ENCODE data around the gene NRGN.

Gene NRGN

DNA sequence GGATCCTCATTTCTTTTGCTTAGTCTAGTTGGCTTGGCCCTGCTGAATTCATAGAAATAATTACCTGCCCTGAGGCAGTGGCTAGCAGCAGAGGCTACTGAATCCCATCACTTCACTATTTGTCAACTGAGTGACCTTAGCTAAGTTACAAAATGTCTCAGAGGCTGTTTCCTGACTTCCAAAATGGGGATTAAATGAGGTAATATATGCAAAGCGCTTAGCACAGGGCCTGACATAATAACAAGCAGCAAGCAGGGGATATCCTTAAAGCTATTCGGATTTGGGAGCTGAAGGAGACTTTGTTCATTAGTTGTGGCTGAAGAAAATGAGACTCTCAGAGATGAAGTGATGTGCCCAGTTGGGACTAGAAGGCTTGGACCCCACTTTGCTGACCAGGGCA, 2.8 kb downstream of the NRGN start:
- DNase-seq, result no peak

DNA sequence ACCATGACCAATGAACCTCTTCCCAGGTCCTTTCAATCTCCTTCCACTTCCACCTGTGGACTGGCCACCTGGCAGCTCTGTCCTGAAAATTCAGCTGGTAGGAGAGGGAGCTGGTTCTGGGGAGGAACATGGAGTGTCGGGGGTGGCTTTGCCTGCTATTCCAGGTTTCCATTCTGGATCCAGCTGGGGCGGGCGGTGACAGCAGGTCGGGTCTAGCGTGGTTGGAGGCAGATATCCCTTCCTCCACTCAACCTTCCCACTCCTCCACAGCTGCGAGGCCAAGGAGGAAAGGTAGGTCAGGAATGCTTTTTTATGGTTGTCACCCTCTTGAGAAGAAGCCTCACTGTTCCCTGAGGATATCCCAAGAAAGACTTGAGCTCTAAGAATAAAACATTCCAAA, 3.3 kb downstream of the NRGN start:
- no peak for DNase-seq

DNA sequence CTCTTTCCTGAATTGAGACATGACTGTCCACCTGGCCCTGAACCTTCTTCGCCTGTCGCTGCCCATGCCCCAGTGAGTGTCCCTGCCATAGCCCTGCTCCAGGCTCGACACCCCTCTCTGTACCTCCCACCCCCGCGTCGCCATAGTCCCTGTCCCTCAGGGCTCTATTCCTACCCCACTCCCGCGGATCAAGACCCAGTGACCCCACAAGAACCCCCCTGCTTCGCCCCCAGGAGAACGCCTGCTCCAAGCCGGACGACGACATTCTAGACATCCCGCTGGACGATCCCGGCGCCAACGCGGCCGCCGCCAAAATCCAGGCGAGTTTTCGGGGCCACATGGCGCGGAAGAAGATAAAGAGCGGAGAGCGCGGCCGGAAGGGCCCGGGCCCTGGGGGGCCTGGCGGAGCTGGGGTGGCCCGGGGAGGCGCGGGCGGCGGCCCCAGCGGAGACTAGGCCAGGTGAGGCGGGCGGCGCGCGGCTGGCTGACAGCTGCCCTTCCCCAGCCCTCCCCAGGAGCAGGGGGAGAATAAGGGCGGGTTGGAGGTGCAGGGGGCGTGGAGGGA, 5.6 kb downstream of the NRGN start:
- no peak for DNase-seq

DNA sequence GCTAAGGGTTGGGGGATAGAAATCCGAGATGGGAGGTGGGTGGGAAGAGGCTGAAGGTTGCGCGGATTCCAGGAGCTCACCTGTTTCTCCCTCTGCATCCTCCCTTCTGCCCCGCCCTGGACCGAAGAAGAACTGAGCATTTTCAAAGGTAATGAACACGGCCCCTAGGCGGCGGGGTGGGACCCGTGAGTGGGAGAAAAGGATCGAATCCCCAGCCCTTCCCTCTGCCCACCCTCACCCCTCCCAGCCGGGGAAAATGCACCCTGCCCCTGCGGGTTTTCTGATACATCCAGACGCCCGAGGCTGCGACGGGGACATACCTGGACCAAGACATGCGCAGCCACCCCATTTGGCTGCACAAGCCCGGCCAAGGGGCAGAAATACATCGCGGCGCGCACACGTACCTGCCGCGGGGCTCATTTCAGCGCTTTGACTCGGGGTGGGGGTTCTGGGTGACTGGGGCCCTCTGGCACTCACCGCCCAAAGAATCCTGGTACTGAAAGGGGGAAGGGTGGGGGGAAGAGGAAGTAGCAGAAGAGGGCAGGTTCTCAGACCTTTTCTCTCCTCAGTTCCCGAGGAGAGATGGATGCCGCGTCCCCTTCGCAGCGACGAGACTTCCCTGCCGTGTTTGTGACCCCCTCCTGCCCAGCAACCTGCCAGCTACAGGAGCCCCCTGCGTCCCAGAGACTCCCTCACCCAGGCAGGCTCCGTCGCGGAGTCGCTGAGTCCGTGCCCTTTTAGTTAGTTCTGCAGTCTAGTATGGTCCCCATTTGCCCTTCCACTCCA, 6.3 kb downstream of the NRGN start:
- DNase-seq, result no peak

DNA sequence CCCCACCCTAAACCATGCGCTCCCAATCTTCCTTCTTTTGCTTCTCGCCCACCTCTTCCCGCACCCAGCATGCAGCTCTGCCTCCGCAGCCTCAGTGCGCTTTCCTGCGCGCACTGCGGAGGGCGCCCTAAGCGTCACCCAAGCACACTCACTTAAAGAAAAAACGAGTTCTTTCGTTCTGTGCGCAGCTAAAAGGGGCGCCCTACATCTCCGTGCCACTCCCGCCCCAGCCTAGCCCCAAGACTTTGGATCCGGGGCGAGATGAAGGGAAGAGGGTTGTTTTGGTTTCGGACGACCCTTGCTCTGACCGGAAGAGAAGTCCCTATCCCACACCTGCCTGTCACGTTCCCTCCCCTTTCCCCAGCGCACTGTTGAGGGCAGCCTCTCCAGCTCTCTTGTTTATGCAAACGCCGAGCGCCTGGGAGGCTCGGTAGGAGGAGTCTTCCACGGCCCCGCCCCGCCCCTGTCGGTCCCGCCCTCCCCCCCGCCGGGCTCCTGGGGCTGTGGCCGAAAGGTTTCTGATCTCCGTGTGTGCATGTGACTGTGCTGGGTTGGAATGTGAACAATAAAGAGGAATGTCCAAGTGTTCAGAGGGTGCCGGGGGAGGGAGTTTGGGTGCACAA, 7.0 kb downstream of the NRGN start:
- DNase-seq, result peak; percentile 63

DNA sequence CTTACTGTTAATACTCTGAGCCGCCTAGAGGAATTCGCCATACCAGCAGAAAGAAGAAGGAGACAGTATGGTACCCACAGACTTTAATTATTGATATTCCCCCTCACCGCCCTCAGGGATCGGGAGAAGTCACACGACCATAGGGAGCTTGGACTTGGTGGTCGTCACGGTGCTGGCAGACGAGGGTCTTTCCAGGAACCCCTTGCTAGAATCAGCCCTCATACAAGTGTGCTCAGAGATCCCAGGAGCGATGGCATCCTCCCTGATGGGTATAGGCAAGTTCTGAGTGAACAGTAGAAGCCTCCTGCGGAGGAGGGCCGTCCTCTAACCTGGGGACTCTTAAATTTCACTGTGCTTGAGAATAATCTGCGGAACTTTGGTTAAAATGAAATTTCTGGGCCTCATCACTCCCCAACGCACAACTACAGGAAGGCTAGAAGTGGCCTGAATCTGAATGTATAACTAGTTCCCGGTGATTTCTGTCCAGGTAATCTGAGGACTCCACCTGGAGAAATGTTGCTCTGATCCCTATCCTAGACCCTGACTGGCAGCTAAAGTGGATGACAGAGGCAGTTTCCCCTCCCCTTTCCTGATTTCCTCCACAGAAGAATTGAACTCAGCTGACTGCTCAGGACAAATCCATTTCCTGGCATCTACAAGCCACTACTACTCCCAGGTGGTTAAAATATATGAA, 7.8 kb downstream of the NRGN start:
- DNase-seq, result no peak

DNA sequence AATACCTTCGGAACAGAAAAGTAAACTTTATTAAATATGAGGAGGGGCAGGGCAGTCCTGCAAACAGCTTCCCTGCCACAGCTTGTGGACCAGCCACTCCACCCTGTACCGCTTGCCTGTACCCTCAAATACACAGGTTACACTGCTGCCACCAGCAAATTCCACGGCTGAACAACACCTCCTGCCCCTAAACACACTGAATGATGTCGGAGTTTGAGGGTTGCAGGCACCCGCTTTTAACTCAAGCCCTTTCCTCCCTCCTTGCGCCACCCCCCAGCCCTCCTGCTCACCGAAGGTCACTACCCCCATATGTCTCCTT, 8.3 kb downstream of the NRGN start:
- DNase-seq, result no peak

DNA sequence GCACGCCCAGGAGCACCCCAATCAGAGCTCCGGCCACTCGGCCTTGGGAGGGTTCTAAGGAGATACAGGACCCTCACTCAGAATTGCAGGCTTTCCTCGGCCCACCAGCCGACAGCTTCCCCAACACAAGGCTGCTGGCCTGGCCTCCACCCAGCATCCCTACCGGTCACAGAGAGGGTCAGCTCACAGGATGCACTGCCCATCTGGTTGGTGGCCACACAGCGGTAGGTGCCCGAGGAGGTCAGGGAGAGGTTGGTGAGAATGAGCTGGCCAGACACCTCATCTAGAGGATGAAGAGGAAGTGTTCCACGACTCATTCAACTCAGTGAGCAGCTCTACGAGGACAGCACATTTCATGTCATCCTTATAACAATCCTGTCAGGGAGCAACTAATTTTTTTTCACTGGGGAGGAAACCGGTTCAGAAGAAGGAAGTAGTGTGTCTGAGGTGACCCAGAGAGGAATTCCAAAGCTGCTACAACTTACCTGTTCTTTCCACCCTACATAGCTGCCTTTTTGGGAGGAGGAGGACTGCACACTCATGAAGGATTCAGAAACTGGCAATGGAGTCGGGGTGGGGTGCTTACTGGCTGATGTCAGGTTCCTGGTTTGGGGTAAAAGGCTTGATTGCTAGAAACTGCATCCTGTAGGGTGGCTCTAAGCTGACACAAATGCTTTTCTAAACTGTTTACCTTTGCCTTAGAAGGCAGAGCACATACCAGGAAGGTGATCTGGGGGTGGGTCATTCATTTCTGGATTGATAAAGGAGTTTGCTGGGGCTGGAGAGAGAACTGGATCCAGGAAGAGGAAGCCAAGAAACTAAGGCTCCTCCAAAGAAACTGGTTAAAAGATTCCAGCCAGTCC, 9.0 kb downstream of the NRGN start:
- no peak for DNase-seq

DNA sequence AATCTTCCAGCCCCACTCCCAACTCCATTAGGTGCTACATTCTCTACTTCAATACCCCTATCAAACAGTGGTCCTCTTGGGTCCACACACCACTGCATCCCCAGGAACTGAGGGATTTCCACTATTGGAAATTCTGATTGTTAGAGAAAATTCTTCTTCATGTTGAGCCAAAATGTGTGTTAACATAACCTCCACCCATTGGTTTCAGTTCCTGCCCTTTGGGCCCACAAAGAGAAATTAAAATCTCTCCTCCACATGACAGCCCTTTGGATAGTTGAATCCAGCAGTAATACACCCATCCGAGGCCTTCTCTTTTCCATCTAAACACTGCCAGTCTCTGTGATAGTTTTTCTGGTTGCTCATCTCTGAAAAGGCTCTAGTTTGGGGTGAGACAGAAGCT, 10.2 kb downstream of the NRGN start:
- no peak for DNase-seq

DNA sequence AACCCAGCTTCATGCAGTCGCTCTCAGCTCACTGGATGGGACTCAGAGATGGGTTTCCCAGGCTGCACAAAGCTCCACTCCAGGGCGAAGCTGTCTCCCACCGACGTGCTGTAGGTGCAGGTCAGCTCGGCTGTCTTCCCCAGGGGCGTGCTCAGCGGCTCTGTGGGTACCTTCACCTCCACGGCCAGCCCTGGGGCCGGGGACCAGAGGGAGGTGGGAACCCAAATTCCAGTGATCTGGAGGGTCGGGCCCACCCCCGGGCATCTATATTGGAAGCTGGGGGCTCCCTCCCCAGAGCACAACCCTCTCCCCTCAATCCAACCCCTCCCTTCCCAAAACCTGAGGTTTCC, 11.6 kb downstream of the NRGN start:
- no peak for DNase-seq

DNA sequence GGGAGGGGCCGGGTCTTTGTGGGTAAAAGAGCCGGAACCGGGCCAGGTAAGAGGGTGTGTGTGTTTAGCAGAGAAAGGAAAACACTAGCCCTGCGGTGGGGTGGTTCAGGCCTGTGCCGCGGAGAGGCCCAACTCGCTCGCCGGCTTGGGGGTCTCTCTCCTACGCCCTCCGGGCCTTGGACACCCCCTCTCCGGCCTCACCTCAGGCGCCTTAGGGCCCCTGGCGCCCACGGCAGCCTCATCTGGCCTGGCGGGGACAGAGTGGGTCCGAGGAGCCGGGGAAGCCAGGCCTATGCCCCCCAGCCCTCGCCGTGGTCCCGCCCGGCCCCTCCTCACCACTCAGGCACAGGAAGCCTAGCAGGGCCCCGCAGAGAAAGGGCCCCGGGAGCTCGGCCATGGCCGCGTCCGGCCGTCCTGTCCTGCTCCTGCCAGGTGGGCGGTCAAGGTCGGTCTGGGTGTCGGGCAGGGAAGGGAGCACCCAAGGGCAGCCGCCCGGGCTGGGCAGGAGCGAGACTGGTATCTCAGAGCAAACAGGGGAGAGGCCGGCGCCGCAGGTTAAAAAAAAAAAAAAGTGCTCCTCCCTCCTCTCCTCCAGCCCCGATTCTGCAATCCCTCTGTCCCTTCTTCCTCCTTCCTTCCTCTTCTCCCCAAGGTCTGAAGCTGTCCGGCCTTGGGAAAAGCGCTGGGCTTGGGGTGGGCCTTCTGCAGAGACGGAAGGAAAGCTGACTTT, 12.2 kb downstream of the NRGN start, which contains the start of gene VSIG2:
TSS of gene VSIG2 (minus strand) at position 515 of the 730 bp plus-strand sequence. CDS start at position 397, 118 bp downstream.
- DNase-seq, result no peak

DNA sequence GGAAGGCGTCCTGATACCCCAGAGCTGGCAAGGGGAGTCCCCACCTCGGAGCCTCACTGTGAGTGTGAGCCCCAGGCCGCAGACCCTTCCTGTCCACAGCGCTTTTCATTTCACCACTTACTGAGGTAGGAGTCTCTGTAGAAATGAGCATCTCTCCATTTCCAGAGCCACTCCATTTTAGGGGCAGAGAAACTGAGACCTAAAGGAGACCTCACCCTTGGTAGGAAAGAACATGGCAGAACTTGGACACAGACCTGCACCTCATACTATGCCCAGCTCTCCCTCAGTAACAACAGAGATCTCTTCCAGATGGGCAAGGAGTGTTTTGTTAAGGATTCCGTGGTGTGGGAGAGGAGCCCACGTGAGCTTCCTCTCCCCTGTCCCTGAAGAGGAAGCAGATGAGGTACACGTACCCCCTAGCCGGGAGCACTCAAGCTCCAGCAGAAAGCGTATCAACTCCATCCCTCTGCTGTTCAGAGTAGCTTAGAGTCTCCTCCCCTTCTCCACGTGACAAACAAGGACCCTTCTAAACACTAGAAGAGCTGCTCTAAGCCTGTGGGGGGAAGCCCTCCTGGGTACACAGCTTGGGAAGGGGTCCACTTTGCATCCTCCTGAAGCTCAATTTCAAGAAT, 12.8 kb downstream of the NRGN start:
- DNase-seq, result peak; percentile 7

DNA sequence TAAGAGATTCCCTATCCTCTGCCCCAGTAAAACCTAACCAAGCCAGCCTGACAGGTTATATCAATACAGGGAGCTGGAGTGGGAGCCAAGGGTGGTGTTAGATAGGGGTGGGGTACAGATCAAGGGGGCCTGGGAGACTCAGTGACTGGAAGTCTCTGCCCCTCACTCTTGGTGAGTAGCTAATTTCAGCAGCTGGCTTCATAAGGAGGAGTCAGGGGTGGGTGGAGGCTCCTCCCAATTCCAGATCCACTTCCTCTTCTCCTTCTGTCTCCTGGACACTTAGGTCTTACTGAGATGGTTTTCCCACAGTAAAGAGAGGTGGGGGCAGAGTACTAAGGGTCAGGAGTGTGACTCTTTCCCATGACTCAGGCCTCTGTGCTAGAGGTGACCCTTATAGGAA, 13.5 kb downstream of the NRGN start:
- no peak for DNase-seq

DNA sequence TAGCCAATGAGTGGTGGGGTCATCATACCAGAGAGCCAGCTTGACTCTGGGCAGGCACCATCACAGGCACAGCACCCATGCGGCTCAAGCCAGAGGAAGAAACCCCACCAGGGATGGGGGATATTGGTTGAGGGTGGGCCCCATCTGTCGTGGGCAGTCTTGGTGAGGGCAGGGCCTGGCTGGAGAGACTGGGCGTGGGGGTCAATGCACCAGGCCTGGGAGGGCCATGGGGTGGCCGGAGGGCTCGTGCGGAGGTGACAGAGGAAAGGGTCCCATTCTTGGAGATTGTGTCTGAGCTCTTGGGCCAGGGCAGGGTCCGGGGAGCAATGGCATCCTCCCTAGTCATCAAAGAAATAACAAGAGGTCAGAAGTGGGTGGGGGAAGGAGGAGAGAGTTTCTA, 13.9 kb downstream of the NRGN start:
- no peak for DNase-seq

DNA sequence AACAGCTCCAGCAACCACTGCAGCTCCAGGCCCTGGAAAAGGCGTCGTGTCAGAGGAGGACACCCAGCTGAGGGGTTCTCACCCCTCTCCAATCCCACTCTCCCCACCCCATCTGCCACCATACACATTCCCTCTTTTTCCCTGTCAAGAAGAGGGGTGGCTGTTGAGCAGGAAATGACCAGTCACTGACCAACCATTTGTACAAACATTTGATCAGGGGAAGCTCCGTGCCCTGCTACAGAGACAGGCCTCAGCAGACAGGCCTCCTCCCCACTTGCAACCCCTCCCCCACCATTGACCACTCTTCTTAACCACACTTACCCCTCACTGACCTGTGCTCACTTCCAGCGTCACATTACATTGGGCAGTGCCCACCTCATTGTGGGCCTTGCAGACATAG, 14.6 kb downstream of the NRGN start:
- DNase-seq, result no peak

DNA sequence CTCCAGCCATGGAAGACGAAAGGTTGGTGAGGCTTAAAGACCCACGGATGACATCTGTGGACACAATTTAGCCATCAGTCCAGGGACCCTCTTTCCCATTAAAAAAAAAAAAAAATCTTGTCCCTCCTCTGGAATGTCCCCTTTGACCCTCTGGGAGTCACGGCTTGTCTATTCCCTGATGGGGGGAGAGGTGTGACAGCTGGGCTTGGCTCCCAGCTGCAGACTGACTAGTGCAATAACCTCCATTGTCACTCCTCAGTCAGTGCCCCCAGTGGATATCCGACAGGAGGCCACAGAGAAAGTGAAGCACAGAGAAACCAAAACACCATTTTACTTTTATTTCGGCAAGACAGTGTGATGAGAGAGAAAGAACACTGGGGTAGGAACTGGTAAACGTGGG, 15.0 kb downstream of the NRGN start:
- DNase-seq, result no peak

DNA sequence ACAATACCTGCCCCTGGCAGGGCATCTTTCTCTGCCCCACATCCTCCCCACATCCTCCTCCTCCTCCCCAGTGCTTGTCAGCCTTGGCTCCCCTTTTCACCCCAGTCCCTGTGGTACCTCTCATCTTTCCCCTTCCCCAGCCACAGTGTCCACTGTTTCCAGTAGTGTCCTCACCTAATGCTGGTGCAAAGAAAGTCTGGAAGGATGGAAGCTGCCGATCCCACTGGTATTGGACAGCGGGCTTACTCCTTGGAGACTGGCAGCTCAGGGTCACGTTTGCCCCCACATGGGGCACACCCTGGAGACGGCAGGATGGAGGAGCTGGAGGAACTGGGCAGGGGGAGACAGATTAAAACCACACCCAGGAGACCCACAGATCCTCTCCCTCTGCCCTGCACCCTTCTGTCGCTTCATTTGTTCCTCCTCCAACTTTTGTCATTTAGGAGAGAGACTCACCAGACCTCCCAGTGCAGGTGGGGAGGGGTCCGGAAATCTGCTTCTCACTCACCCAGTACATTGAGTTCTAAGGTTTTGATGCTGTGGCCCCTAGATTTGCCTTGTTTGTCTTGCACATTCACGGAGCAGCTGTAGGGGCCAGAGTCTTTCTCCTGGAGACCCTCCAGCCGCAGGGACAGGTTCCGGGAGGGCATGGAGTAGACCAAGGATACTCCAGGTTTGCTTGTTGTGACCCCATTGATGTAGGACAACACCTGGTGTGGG, 16.5 kb downstream of the NRGN start:
- DNase-seq, result no peak

DNA sequence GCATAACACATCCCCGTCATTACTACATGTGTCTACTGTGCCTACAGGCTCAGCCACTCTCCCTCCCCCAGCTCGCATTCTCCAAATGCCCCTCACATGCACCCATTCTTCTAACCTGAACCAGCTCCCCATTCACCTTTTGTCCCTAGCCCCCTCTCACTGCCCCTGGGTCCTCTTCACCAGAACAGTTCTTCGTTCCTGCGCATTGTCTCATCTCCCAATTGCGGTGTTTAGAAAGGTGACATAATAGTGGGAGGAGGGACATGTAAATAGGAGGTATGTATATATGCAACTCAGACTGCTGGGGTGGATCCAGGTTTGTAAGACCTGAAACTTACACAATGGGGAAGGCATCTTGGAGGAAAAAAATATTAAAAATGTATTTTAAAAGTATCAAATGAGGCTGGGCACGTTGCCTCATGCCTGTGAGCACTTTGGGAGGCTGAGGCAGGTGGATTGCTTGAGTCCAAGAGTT, 17.0 kb downstream of the NRGN start:
- no peak for DNase-seq

DNA sequence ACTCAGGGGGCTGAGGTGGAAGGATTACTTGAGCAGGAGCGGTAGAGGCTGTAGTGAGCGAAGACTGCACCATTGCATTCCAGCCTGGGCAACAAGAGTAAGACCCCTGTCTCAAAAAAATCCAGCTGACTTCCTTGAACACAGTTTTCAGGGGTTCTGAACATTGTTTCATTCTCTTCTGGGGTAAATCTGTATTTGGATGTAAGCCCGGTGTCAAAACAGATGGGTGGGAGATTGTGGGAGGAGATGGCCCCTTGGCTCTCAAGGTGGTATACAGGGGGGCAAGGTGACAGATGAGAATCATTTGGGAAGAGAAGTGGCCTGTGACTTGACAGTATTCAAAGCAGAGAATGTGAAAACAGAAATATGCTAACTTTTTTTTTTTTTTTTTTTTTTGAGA, 17.6 kb downstream of the NRGN start:
- no peak for DNase-seq

DNA sequence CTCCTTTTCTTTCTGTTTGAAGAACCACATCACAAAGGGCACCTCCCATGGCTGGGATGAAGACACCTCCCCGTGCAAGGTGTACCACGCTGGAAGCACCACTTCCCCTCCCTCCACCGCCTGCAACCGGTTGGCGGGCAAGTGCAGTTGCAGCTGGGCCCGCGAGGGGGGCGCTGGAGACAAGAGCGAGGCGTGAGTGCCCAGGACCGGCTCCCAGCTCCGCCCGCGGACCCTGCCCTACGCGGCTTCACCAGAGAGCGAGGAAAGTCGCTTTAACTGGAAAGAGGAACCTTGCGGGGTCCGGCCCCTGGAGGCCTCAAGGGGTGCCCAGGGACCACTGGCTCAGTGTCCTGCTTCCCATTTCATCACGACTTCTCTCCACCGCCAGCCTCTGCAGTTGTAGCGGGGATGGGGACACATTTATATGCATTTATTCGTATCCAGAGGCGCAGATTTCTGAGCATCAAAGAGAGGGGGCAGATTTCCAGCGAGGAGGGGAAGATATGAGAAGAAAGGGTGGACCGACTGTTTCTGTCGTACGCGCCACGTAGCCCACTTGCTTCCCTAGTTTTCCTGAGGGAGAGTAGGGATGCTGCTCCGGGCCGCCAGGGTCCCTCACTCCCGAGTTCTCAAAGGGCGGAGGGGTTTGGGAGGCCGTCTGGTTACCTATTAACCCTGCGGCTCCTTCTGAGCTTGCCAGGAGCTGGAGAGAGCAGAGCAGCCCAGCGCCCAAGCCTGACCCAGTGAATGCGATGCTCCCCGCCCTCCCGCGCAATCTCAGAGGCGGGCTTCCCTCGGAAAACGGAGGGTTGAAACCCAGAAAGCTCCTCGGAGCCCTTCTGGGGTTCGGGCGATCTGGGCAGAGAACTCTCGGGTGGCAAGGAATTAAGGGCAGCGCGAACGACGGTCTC, 18.9 kb downstream of the NRGN start:
- DNase-seq, result peak; percentile 49

Measured in DMS79 treated with DMSO at 0.1 percent for 48 hours (cell line).